K562 (cell line): Measurements from ENCODE around the gene RPL19. TPM values are rescaled to one million over a fixed set of nuclear protein-coding genes. Genes with fewer than 3 reads are reported as not detected.

Source experiments
- CEBPB ChIP-seq: fragments of 450-650 bp; IDR thresholded peaks from 2 replicates; pipeline ENCODE4 v1.6.1; 2016; ENCODE audit warnings: missing genetic modification characterization, missing compliant biosample characterization
- FOXM1 ChIP-seq, 2 experiments: fragments of 450-650 bp in 1 of 2; sonication (generic) in 1 of 2; formaldehyde crosslinking in 1 of 2; IDR thresholded peaks; 2 replicates each; pipeline versions ENCODE4 v1.6.1 to v1.9.0; 2017 to 2022; ENCODE audit warnings: low read depth in 2 of 2, mild to moderate bottlenecking in 2 of 2, missing genetic modification reagents in 1 of 2, moderate library complexity in 1 of 2
- HEY1 ChIP-seq: fragments of 250-450 bp; sonication (Bioruptor Pico); IDR thresholded peaks from 2 replicates; pipeline ENCODE4 v1.5.0; 2020; ENCODE audit warnings: mild to moderate bottlenecking, moderate library complexity, borderline replicate concordance
- JUNB ChIP-seq: fragments of 450-650 bp; formaldehyde crosslinking; conservative IDR thresholded peaks from 2 replicates; pipeline ENCODE4 v1.4.0; 2020; ENCODE audit warnings: mild to moderate bottlenecking
- MAFK ChIP-seq: IDR thresholded peaks from 2 replicates; pipeline ENCODE4 v1.6.1; 2011; ENCODE audit warnings: low read length, improper control_type of control experiment
- NFRKB ChIP-seq: fragments of 450-650 bp; IDR thresholded peaks from 2 replicates; pipeline ENCODE4 v1.6.1; 2016; ENCODE audit warnings: low read depth
- NR2C1 ChIP-seq, 2 experiments: fragments of 450-650 bp; IDR thresholded peaks; 2 replicates each; pipeline ENCODE4 v1.6.1; 2017; ENCODE audit warnings: mild to moderate bottlenecking in 2 of 2, antibody characterized with exemption in 1 of 2, inconsistent platforms in 1 of 2, missing compliant biosample characterization in 1 of 2, missing genetic modification characterization in 1 of 2
- POLR2AphosphoS2 ChIP-seq: IDR thresholded peaks from 2 replicates; pipeline ENCODE4 v1.6.1; 2012; ENCODE audit warnings: low read length, improper control_type of control experiment
- PURB ChIP-seq: sonication (generic); formaldehyde crosslinking; IDR thresholded peaks from 2 replicates; pipeline ENCODE4 v1.9.0; 2021; ENCODE audit warnings: low read depth, mild to moderate bottlenecking, missing genetic modification reagents
- RAD21 ChIP-seq, 2 experiments: fragments of 250-450 bp in 1 of 2; fragments of 450-650 bp in 1 of 2; sonication (Bioruptor Pico) in 1 of 2; formaldehyde crosslinking in 1 of 2; IDR thresholded peaks in 1 of 2; conservative IDR thresholded peaks in 1 of 2; 2 replicates each; pipeline versions ENCODE4 v1.4.0 to v1.8.0; 2020 to 2022; ENCODE audit warnings: mild to moderate bottlenecking in 2 of 2, moderate library complexity in 1 of 2
- RCOR1 ChIP-seq, 2 experiments: IDR thresholded peaks; 2 replicates each; pipeline ENCODE4 v1.6.1; 2012; ENCODE audit warnings: low read depth in 2 of 2, low read length in 2 of 2, borderline replicate concordance in 1 of 2, improper control_type of control experiment in 1 of 2
- SMARCA5 ChIP-seq: fragments of 450-650 bp; IDR thresholded peaks from 2 replicates; pipeline ENCODE4 v1.6.1; 2016
- SREBF1 ChIP-seq: fragments of 150-350 bp; IDR thresholded peaks from 2 replicates; pipeline ENCODE4 v1.6.1; 2014; ENCODE audit warnings: antibody characterized with exemption, low read depth, low read length, borderline replicate concordance
- ZFP36 ChIP-seq: fragments of 150-350 bp; IDR thresholded peaks from 2 replicates; pipeline ENCODE4 v1.6.1; 2018; ENCODE audit warnings: low read length, low read depth; ENCODE audit not compliant: partially characterized antibody
- ZNF140 ChIP-seq: fragments of 250-450 bp; sonication (Bioruptor Pico); IDR thresholded peaks from 2 replicates; pipeline ENCODE4 v1.8.0; 2021; ENCODE audit warnings: moderate library complexity, mild to moderate bottlenecking, inconsistent platforms
- ZNF23 ChIP-seq: fragments of 250-450 bp; sonication (Bioruptor Pico); IDR thresholded peaks from 2 replicates; pipeline ENCODE4 v1.4.0; 2020; ENCODE audit warnings: mild to moderate bottlenecking
- polyA plus RNA-seq, 8 experiments: library from polyadenylated mRNA; depleted of rRNA in 4 of 8; stranded (reverse) in 5 of 8; unstranded in 3 of 8; fragments of >200 nt; fragmentation: Nextera tagmentation in 2 of 8; fragmentation: Illumina TruSeq in 1 of 8; extraction: Ambion mirVana in 2 of 8; extraction: Trizol in 1 of 8; gene quantifications; 2 replicates each; pipeline versions ENCODE4 v1.2.1 to v1.2.3, GENCODE V29; 2011 to 2014; ENCODE audit warnings: inconsistent platforms in 1 of 8, missing spikeins in 1 of 8
- total RNA-seq, 7 experiments: library from RNA; depleted of rRNA in 6 of 7; stranded (reverse); fragments of >200 nt in 6 of 7; fragmentation: Illumina TruSeq in 2 of 7; extraction: Trizol in 2 of 7; gene quantifications; 2 replicates each; pipeline versions ENCODE4 v1.2.1 to v1.2.3, GENCODE V29; 2011 to 2021; ENCODE audit warnings: low replicate concordance in 1 of 7
- TF ChIP-seq, protein P1 (sequence below): fragments of 450-650 bp; formaldehyde crosslinking; IDR thresholded peaks from 2 replicates; pipeline ENCODE4 v1.4.0; 2022; ENCODE audit warnings: missing genetic modification characterization
- TF ChIP-seq, protein P2 (sequence below): IDR thresholded peaks from 2 replicates; pipeline ENCODE4 v1.6.1; 2011; ENCODE audit warnings: borderline replicate concordance, low read depth, mild to moderate bottlenecking, moderate library complexity, low read length; ENCODE audit not compliant: insufficient read depth, poor library complexity, severe bottlenecking
- TF ChIP-seq, protein P3 (sequence below): sonication (generic); formaldehyde crosslinking; IDR thresholded peaks from 2 replicates; pipeline ENCODE4 v1.8.1; 2023; ENCODE audit warnings: mild to moderate bottlenecking, missing genetic modification reagents
- TF ChIP-seq, protein P4 (sequence below): fragments of 450-650 bp; IDR thresholded peaks from 2 replicates; pipeline ENCODE4 v1.6.1; 2017; ENCODE audit warnings: mild to moderate bottlenecking, moderate library complexity

Gene RPL19
- total and polyA plus RNA-seq, 9 of the 15 experiments (the other 6 are each of a cell fraction or from before 2014, with no cell fraction given), result 2,263 to 4,614 (median 3,727) TPM

DNA sequence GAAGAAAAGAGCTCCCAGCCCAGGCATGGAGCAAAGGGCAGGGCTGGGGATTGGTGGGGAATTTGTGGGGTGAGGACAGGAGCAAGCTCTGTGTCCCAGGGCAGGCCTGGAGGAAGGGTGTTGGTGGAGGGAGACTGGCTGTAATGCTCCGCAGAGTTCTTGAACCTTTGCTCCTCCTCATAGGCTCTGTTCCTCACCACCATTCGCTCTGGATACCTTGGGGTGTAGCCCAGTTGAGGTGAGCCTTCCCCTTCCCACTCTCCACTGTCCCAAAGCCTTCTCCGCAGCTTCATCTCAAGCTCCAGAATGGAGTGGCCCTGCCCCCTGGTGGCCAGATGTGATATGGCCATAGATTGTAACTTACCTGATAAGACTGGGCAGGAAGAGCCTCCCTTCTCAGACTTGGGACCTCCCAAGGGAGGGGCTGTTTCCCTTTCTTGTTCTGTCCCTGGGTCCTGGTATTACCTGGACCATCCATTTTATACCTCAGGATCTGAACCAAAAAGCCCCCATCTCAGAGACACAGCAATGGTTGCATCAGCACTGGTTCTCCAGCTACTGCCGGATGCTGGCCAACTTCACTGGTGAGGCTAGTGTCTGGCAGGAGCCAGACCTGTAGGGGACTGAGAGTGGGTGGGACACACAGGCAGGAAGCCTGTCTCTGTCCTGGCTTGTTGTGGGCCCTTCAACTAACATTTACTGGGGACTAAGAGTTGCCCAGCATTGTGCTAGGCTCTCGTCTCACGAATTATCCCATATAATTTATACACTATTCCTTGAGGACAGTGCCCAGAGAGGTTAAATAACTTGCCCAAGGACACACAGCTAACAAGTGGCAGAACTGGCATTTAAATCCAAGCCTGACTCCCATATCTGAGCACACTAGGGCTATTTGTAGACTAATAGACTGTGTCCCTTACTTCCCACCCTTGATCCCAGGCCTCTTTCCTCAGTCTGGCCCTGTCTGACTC, 44.8 kb downstream of the RPL19 start (continued):
- TF ChIP-seq, protein P1, sequence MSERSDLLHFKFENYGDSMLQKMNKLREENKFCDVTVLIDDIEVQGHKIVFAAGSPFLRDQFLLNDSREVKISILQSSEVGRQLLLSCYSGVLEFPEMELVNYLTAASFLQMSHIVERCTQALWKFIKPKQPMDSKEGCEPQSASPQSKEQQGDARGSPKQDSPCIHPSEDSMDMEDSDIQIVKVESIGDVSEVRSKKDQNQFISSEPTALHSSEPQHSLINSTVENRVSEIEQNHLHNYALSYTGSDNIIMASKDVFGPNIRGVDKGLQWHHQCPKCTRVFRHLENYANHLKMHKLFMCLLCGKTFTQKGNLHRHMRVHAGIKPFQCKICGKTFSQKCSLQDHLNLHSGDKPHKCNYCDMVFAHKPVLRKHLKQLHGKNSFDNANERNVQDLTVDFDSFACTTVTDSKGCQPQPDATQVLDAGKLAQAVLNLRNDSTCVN (CRISPR knock-in tag), result no peak
- TF ChIP-seq SMARCA5 (no peak), ZNF23 (CRISPR knock-in tag) (no peak), CEBPB (no peak), RAD21 (CRISPR knock-in tag; conservative IDR thresholded peaks at IDR 0.05 in 1 of 2, IDR thresholded peaks at IDR 0.05 in 1 of 2) (peak; percentile 65 to 86), NFRKB (no peak), ZNF140 (CRISPR knock-in tag) (no peak), RCOR1 (IDR thresholded peaks at IDR 0.05; ENCODE audit: borderline replicate concordance in 1 of 2, low read depth in 2 of 2, low read length in 2 of 2) (no peak), MAFK (no peak), NR2C1 (IDR thresholded peaks at IDR 0.05) (no peak), NR2C1 (tag; IDR thresholded peaks at IDR 0.05) (no peak), SREBF1 (no peak), POLR2AphosphoS2 (no peak), PURB (CRISPR knock-in tag) (no peak), HEY1 (CRISPR knock-in tag) (no peak), JUNB (CRISPR knock-in tag) (no peak), ZFP36 (peak; percentile 78), FOXM1 (IDR thresholded peaks at IDR 0.05; ENCODE audit: low read depth) (no peak), FOXM1 (CRISPR knock-in tag; IDR thresholded peaks at IDR 0.05; ENCODE audit: low read depth) (no peak)
- TF ChIP-seq, protein P2, sequence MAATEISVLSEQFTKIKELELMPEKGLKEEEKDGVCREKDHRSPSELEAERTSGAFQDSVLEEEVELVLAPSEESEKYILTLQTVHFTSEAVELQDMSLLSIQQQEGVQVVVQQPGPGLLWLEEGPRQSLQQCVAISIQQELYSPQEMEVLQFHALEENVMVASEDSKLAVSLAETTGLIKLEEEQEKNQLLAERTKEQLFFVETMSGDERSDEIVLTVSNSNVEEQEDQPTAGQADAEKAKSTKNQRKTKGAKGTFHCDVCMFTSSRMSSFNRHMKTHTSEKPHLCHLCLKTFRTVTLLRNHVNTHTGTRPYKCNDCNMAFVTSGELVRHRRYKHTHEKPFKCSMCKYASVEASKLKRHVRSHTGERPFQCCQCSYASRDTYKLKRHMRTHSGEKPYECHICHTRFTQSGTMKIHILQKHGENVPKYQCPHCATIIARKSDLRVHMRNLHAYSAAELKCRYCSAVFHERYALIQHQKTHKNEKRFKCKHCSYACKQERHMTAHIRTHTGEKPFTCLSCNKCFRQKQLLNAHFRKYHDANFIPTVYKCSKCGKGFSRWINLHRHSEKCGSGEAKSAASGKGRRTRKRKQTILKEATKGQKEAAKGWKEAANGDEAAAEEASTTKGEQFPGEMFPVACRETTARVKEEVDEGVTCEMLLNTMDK, result no peak
- TF ChIP-seq, protein P3, sequence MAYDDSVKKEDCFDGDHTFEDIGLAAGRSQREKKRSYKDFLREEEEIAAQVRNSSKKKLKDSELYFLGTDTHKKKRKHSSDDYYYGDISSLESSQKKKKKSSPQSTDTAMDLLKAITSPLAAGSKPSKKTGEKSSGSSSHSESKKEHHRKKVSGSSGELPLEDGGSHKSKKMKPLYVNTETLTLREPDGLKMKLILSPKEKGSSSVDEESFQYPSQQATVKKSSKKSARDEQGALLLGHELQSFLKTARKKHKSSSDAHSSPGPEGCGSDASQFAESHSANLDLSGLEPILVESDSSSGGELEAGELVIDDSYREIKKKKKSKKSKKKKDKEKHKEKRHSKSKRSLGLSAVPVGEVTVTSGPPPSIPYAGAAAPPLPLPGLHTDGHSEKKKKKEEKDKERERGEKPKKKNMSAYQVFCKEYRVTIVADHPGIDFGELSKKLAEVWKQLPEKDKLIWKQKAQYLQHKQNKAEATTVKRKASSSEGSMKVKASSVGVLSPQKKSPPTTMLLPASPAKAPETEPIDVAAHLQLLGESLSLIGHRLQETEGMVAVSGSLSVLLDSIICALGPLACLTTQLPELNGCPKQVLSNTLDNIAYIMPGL (CRISPR knock-in tag), result no peak
- TF ChIP-seq, protein P4, sequence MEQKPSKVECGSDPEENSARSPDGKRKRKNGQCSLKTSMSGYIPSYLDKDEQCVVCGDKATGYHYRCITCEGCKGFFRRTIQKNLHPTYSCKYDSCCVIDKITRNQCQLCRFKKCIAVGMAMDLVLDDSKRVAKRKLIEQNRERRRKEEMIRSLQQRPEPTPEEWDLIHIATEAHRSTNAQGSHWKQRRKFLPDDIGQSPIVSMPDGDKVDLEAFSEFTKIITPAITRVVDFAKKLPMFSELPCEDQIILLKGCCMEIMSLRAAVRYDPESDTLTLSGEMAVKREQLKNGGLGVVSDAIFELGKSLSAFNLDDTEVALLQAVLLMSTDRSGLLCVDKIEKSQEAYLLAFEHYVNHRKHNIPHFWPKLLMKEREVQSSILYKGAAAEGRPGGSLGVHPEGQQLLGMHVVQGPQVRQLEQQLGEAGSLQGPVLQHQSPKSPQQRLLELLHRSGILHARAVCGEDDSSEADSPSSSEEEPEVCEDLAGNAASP, result no peak
